Nephron (organoid): ENCODE measurements around the gene SLC12A5.

ENCODE experiments used
- H3K27ac Mint-ChIP-seq, 3 experiments: 2 replicates each; pipeline ENCODE4 v1.8.0; 2020; ENCODE audit warnings: mixed read lengths in 3 of 3, mild to moderate bottlenecking in 2 of 3, moderate library complexity in 1 of 3
- H3K27me3 Mint-ChIP-seq: 2 replicates; pipeline ENCODE4 v1.8.0; 2021; ENCODE audit warnings: low read depth, mild to moderate bottlenecking, moderate library complexity, mixed read lengths
- H3K36me3 Mint-ChIP-seq: 2 replicates; pipeline ENCODE4 v1.8.0; 2020; ENCODE audit warnings: low read depth, mixed read lengths
- H3K4me1 Mint-ChIP-seq: 2 replicates; pipeline ENCODE4 v1.8.0; 2020; ENCODE audit warnings: mixed read lengths
- H3K4me3 Mint-ChIP-seq, 3 experiments: 2 replicates each; pipeline ENCODE4 v1.8.0; 2020; ENCODE audit warnings: mild to moderate bottlenecking in 3 of 3, mixed read lengths in 3 of 3, moderate library complexity in 2 of 3
- H3K9me3 Mint-ChIP-seq: 2 replicates; pipeline ENCODE4 v1.8.0; 2020; ENCODE audit warnings: mixed read lengths
- TF ChIP-seq, protein P1 (sequence below), 3 experiments: fragments of 200-600 bp; sonication (generic); IDR thresholded peaks; one replicate each; pipeline ENCODE4 v1.5.0; 2021; ENCODE audit warnings: antibody characterized with exemption in 3 of 3; ENCODE audit not compliant: unreplicated experiment in 3 of 3

The SLC12A5 gene

DNA sequence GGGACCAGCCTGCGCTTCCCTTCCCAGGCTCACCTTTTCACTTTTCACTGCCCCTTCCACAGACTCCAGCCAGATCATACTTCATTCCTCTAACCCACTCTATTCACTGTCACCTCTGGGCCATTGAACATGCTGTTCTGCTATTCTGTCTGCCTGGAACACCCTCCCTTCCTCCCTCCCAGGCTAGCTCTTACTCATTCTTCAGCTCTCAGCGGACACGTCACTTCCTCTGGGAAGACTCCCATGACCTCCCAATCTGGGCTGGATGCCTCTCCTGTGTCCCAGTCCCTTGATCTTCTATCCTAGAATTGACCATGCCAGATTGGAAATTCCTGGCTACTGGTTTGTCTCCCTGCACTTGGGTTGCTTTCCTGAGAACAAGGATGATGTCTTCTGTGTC is 5.0 kb downstream of the SLC12A5 start:
- Mint-ChIP-seq H3K27ac (no peak overlapping the region), H3K27me3 (peaks cover 94% of the 10 kb centered on the region), H3K4me3 (no peak overlapping the region), H3K4me1 (no peaks in the 10 kb centered on the region), H3K9me3 (peaks cover 2% of the 10 kb centered on the region), H3K36me3 (no peaks in the 10 kb centered on the region)
- TF ChIP-seq, protein P1, sequence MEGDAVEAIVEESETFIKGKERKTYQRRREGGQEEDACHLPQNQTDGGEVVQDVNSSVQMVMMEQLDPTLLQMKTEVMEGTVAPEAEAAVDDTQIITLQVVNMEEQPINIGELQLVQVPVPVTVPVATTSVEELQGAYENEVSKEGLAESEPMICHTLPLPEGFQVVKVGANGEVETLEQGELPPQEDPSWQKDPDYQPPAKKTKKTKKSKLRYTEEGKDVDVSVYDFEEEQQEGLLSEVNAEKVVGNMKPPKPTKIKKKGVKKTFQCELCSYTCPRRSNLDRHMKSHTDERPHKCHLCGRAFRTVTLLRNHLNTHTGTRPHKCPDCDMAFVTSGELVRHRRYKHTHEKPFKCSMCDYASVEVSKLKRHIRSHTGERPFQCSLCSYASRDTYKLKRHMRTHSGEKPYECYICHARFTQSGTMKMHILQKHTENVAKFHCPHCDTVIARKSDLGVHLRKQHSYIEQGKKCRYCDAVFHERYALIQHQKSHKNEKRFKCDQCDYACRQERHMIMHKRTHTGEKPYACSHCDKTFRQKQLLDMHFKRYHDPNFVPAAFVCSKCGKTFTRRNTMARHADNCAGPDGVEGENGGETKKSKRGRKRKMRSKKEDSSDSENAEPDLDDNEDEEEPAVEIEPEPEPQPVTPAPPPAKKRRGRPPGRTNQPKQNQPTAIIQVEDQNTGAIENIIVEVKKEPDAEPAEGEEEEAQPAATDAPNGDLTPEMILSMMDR (IDR thresholded peaks at IDR 0.05; ENCODE audit: unreplicated experiment in 3 of 3) = no peak

DNA sequence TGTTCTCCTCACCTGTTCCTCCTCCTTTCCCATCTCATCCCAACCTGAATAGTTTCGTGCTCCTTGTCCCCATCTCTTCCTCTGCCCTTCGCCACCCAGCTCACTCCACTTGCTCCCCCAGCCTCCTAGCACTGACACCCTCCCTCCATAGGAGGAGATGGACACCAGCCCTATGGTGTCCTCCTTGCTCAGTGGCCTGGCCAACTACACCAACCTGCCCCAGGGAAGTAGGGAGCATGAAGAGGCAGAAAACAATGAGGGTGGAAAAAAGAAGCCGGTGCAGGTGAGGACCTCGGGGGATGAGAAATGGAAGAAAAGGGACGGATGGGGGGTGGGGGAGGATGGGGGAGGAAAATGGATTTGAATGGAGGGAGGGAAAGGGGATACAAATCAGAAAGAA is 6.2 kb downstream of the SLC12A5 start:
- Mint-ChIP-seq H3K36me3 (no peaks in the 10 kb centered on the region), H3K9me3 (no peaks in the 10 kb centered on the region), H3K4me1 (no peaks in the 10 kb centered on the region), H3K27me3 (peaks cover 83% of the 10 kb centered on the region), H3K4me3 (no peak overlapping the region), H3K27ac (no peak overlapping the region)
- TF ChIP-seq, protein P1 (IDR thresholded peaks at IDR 0.05; ENCODE audit: unreplicated experiment in 3 of 3) = no peak

DNA sequence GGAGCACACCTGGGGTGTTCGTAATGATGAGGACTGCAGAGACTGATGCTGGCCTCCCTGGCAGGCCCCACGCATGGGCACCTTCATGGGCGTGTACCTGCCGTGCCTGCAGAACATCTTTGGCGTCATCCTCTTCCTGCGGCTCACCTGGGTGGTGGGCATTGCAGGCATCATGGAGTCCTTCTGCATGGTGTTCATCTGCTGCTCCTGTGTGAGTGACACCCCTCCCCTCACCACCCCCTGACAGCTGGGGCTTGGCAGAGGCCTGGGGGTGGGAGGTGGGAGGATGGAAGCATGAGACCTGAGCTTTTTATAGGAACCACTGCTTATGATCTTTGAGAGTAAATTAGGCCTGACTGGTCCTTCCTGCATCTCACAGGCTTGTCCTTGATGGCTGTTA is 6.7 kb downstream of the SLC12A5 start:
- no peak overlapping the region for H3K27ac Mint-ChIP-seq
- H3K9me3 Mint-ChIP-seq = no peaks in the 10 kb centered on the region
- H3K4me3 Mint-ChIP-seq = no peak overlapping the region
- TF ChIP-seq, protein P1 (IDR thresholded peaks at IDR 0.05; ENCODE audit: unreplicated experiment in 3 of 3) = no peak
- H3K4me1 Mint-ChIP-seq = no peaks in the 10 kb centered on the region
- peaks cover 83% of the 10 kb centered on the region for H3K27me3 Mint-ChIP-seq
- no peaks in the 10 kb centered on the region for H3K36me3 Mint-ChIP-seq

DNA sequence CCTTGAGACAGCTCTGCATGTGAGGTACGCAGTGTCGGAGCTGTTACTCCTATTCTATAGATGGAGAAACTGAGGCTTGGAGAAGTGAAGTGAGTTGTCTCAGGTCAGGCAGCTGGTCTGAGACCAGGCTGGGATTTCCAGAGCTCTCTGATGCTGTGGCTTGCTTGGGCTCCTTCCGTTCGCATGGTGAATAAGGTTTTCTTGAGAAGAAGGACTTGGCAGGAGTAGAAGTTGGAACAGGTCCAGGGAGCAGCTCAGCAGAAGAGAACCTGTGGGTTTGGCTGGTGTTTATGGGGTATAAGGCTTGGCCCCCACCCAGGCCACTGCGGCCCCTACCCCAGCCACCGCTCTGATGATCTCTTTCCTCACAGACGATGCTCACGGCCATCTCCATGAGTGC is 7.4 kb downstream of the SLC12A5 start:
- TF ChIP-seq, protein P1 (IDR thresholded peaks at IDR 0.05; ENCODE audit: unreplicated experiment in 3 of 3) = no peak
- Mint-ChIP-seq H3K9me3 (no peaks in the 10 kb centered on the region), H3K4me1 (no peaks in the 10 kb centered on the region), H3K36me3 (no peaks in the 10 kb centered on the region), H3K27ac (no peak overlapping the region), H3K27me3 (peaks cover 81% of the 10 kb centered on the region), H3K4me3 (no peak overlapping the region)

DNA sequence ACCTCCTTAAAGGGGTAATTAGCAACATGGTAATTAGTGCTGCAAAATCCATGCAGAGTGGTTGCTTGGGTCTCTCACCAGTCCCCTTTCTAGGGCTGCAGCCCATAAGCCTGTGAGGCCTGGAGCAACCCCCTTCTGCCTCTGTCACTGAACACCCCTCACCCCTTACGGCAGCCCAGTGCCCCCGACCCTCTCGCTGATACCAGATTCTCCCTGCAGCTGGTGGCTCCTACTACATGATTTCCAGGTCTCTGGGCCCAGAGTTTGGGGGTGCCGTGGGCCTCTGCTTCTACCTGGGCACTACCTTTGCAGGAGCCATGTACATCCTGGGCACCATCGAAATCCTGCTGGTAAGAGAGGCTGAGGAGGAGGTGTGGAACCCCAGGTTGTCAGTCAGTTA is 8.0 kb downstream of the SLC12A5 start:
- Mint-ChIP-seq H3K27me3 (peaks cover 79% of the 10 kb centered on the region), H3K36me3 (no peaks in the 10 kb centered on the region), H3K4me1 (no peaks in the 10 kb centered on the region), H3K9me3 (no peaks in the 10 kb centered on the region), H3K4me3 (no peak overlapping the region), H3K27ac (no peak overlapping the region)
- TF ChIP-seq, protein P1 (IDR thresholded peaks at IDR 0.05; ENCODE audit: unreplicated experiment in 3 of 3) = no peak

DNA sequence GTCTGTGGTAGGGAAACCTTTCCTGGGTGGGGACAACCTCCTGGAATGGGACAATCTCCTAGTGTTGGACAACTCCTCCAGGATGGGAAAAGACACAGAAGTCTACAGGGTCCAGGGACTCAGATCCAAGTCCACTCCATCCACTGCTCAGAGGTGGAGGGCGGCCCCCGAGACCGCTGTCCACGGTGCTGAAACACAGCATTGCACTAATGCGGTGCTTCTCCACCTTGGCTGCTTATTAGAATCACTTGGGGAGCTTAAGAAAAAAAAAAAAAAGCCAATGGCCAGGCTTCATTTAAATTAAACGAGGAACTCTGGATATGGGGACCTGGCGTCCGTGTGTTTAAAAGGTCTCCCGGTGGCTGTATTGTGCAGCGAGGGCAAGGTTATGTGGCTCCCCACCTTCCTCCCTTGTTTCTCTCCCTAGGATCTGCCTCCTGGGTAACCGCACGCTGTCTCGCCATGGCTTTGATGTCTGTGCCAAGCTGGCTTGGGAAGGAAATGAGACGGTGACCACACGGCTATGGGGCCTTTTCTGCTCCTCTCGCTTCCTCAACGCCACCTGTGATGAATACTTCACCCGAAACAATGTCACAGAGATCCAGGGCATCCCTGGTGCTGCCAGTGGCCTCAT is 12.0 kb downstream of the SLC12A5 start:
- H3K27ac Mint-ChIP-seq = no peak overlapping the region

More for the DNA sequence above, 12.0 kb downstream of the SLC12A5 start:
- Mint-ChIP-seq H3K36me3 (no peaks in the 10 kb centered on the region), H3K9me3 (no peaks in the 10 kb centered on the region), H3K27me3 (peaks cover 71% of the 10 kb centered on the region), H3K4me3 (no peak overlapping the region), H3K4me1 (no peaks in the 10 kb centered on the region)
- TF ChIP-seq, protein P1 (IDR thresholded peaks at IDR 0.05; ENCODE audit: unreplicated experiment in 3 of 3) = no peak
